Measurements from ENCODE around the gene XRN2. TPM values are rescaled to one million over a fixed set of nuclear protein-coding genes. Genes with fewer than 3 reads are reported as not detected.

XRN2 gene
- total RNA-seq, 4 donors from 2014 or later: 55.5 to 80.8 (median 68.4) TPM

DNA sequence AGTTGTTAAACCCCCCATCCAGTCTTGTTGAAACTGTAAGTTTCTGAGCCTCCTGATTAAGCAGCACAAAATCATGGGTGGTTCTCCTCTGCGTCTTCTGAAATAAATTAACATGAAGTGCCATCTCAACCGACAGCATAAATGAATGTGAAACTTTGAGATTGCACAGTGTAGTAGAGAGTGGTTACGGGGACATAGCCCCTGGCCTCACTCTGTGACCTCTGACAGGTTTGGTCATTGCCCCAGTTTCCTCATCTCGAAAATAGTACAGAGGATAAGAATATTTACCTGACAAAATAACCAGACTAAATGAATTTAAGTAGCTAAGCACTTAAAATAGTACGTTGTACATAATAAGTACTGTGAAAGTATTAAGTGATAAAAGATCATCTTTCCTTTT, 75.1 kb downstream of the XRN2 start:
- H3K27me3 ChIP-seq: no peaks in the 10 kb centered on the region
- H3K27ac ChIP-seq: no peak overlapping the region
- H3K4me3 ChIP-seq: no peak overlapping the region
- no peaks in the 10 kb centered on the region for H3K4me1 ChIP-seq
- TF ChIP-seq EP300 (IDR thresholded peaks at IDR 0.05) (no peak), POLR2A (IDR thresholded peaks at IDR 0.05) (no peak), CTCF (IDR thresholded peaks at IDR 0.05) (no peak), POLR2AphosphoS5 (IDR thresholded peaks at IDR 0.05) (no peak)
- no peaks in the 10 kb centered on the region for H3K9me3 ChIP-seq
- peaks cover 0 to 55% of the 10 kb centered on the region in 2 donors for H3K36me3 ChIP-seq
- no peak for ATAC-seq
- WGBS, 2 donors (ENCODE audit: low coverage in 1 of 2): 86 to 100% methylated on average over 3 to 4 of the region's 5 CpGs

DNA sequence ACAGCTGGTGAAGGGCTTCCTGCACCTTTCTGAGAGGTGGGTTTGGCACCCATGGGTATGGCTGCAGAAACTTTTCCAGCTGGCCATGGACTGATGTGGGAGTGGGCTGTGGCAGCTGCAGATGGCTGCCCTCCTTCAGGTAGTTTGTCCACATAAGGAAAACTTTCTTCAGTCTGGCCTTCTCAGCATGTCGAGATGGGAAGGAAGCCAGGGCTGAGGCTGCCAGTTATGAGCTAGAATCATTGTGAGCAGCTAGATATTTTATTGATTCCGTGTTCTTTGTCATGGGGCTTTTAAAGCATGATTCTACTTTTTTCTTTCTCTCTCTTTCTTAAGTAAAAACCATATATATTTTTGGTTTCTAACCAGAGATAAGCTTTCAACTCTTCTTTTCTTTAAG, 77.6 kb downstream of the XRN2 start:
- Histone ChIP-seq H3K27ac (no peak overlapping the region), H3K36me3 (peaks cover 0 to 76% of the 10 kb centered on the region in 2 donors), H3K27me3 (no peaks in the 10 kb centered on the region), H3K9me3 (no peaks in the 10 kb centered on the region), H3K4me1 (no peaks in the 10 kb centered on the region), H3K4me3 (no peak overlapping the region)
- 61 to 81% methylated on average over 2 of the region's 2 CpGs for WGBS, 2 donors (ENCODE audit: low coverage in 1 of 2)
- TF ChIP-seq EP300 (IDR thresholded peaks at IDR 0.05) (no peak), POLR2AphosphoS5 (IDR thresholded peaks at IDR 0.05) (no peak), CTCF (IDR thresholded peaks at IDR 0.05) (no peak), POLR2A (IDR thresholded peaks at IDR 0.05) (no peak)
- ATAC-seq: no peak

DNA sequence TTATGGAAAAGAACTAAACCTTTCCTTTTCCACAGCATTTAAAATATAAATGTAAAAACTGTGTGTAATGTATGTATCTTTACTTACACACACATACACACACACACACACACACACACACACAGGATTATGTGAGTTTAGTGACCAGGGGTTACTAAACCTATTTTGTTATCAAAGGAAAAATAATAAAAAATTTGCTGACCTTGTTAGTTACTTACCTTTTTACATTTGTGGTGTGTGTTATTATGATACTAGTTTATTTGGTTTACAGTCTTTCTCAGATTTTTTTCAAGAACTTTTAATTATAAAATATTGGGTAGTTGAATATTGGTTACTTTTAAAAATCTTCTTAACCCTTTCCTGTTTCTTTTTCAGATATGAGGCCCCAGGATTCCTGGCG, 78.5 kb downstream of the XRN2 start:
- Histone ChIP-seq H3K9me3 (no peaks in the 10 kb centered on the region), H3K36me3 (peaks cover 0 to 78% of the 10 kb centered on the region in 2 donors), H3K27ac (no peak overlapping the region), H3K4me3 (no peak overlapping the region), H3K27me3 (no peaks in the 10 kb centered on the region), H3K4me1 (no peaks in the 10 kb centered on the region)
- no peak for ATAC-seq
- 100% methylated on average over 1 of the region's 1 CpG; no CpG with 5 or more reads in 1 of the 2 donors for WGBS, 2 donors (ENCODE audit: low coverage in 1 of 2)
- no peak for TF ChIP-seq POLR2AphosphoS5 (IDR thresholded peaks at IDR 0.05)

GRCh38 chr20:21384308-21384892, 81.3 kb downstream of the XRN2 start:
- ATAC-seq: no peak
- Histone ChIP-seq H3K36me3 (peaks cover 0 to 95% of the 10 kb centered on the region in 2 donors), H3K4me1 (no peaks in the 10 kb centered on the region), H3K4me3 (no peak overlapping the region), H3K27ac (no peak overlapping the region), H3K27me3 (no peaks in the 10 kb centered on the region), H3K9me3 (no peaks in the 10 kb centered on the region)
- TF ChIP-seq POLR2AphosphoS5 (IDR thresholded peaks at IDR 0.05) (no peak), CTCF (IDR thresholded peaks at IDR 0.05) (no peak), POLR2A (IDR thresholded peaks at IDR 0.05) (no peak)
- WGBS, 2 donors (ENCODE audit: low coverage in 1 of 2): 86 to 100% methylated on average over 1 to 5 of the region's 5 CpGs

GRCh38 chr20:21386111-21386510, 83.0 kb downstream of the XRN2 start:
- Histone ChIP-seq H3K4me3 (no peak overlapping the region), H3K27ac (no peak overlapping the region), H3K4me1 (no peaks in the 10 kb centered on the region), H3K27me3 (peaks cover 4% of the 10 kb centered on the region), H3K36me3 (peaks cover 0 to 96% of the 10 kb centered on the region in 2 donors), H3K9me3 (no peaks in the 10 kb centered on the region)
- TF ChIP-seq CTCF (IDR thresholded peaks at IDR 0.05) (no peak), EP300 (IDR thresholded peaks at IDR 0.05) (no peak), POLR2AphosphoS5 (IDR thresholded peaks at IDR 0.05) (no peak), POLR2A (IDR thresholded peaks at IDR 0.05) (no peak)
- WGBS, 2 donors (ENCODE audit: low coverage in 1 of 2): 93 to 96% methylated on average over 4 to 5 of the region's 5 CpGs
- ATAC-seq: no peak

All from gastroesophageal sphincter (tissue), 4 donors.